Lung microvascular endothelial cell (primary cell): ENCODE measurements around the gene TXNIP. TPM values are rescaled to one million over a fixed set of nuclear protein-coding genes. Genes with fewer than 3 reads are reported as not detected.
"Not testable (repeated sequence)": the region's sequence is repeated elsewhere in the genome, so short reads cannot be mapped to it uniquely, and the experiment has no call there.

Experiments
- DNase-seq, 2 donors: peaks; one replicate each; pipeline versions ENCODE4 v3.0.0 to v3.0.0-alpha.2; 2010; ENCODE audit warnings: low read depth in 2 of 2
- total RNA-seq: library from RNA; depleted of rRNA; stranded (reverse); fragments of >200 nt; gene quantifications from 2 replicates; pipeline ENCODE4 v1.2.1, GENCODE V29; 2014

The TXNIP gene
- total RNA-seq = 65.4 and 81.9 TPM in 2 replicates

GRCh38 chr1:145996433-145997015, at the start of gene TXNIP:
Gene TXNIP (minus strand): TSS chr1:145996579. CDS start chr1:145996266, 313 bp downstream.
- peak; percentile 97 for DNase-seq

GRCh38 chr1:146039844-146040194, 43.4 kb upstream of the TXNIP start:
- DNase-seq = no peak

- DNase-seq = peak; percentile 85 to 86
Measured at GRCh38 chr1:146036965-146037646, 40.7 kb upstream of the TXNIP start.

GRCh38 chr1:146036241-146036964, 40.0 kb upstream of the TXNIP start:
- peak in 1 of 2 donors; percentile 8 for DNase-seq

GRCh38 chr1:146035048-146035423, 38.7 kb upstream of the TXNIP start:
- DNase-seq = peak in 1 of 2 donors; percentile 15

- DNase-seq = peak; percentile 55 to 56
Measured at GRCh38 chr1:146032631-146033219, 36.3 kb upstream of the TXNIP start.

GRCh38 chr1:146031476-146031875, 35.1 kb upstream of the TXNIP start:
- no peak for DNase-seq

GRCh38 chr1:146029117-146029516, 32.7 kb upstream of the TXNIP start:
- DNase-seq = no peak

- not testable (repeated sequence) for DNase-seq
Measured at GRCh38 chr1:146026650-146027049, 30.3 kb upstream of the TXNIP start.

- not testable (repeated sequence) for DNase-seq
Measured at GRCh38 chr1:146025787-146026495, 29.6 kb upstream of the TXNIP start.

GRCh38 chr1:146022403-146023127, 26.2 kb upstream of the TXNIP start:
- no peak for DNase-seq

- no peak for DNase-seq
Measured at GRCh38 chr1:146021622-146022402, 25.4 kb upstream of the TXNIP start, which contains the start of gene HJV. Gene HJV (minus strand): TSS chr1:146021735. CDS start chr1:146020231, 1,504 bp downstream.

GRCh38 chr1:146021050-146021445, 24.7 kb upstream of the TXNIP start:
- DNase-seq = no peak

GRCh38 chr1:146020058-146021049, 24.0 kb upstream of the TXNIP start:
- DNase-seq = no peak

GRCh38 chr1:146019231-146020057, 23.1 kb upstream of the TXNIP start:
- DNase-seq = no peak

- no peak for DNase-seq
Measured at GRCh38 chr1:146016891-146017290, 20.5 kb upstream of the TXNIP start.

GRCh38 chr1:146013559-146013922, 17.2 kb upstream of the TXNIP start:
- DNase-seq = no peak
